ENCODE data around the gene YKT6.

The YKT6 gene

DNA sequence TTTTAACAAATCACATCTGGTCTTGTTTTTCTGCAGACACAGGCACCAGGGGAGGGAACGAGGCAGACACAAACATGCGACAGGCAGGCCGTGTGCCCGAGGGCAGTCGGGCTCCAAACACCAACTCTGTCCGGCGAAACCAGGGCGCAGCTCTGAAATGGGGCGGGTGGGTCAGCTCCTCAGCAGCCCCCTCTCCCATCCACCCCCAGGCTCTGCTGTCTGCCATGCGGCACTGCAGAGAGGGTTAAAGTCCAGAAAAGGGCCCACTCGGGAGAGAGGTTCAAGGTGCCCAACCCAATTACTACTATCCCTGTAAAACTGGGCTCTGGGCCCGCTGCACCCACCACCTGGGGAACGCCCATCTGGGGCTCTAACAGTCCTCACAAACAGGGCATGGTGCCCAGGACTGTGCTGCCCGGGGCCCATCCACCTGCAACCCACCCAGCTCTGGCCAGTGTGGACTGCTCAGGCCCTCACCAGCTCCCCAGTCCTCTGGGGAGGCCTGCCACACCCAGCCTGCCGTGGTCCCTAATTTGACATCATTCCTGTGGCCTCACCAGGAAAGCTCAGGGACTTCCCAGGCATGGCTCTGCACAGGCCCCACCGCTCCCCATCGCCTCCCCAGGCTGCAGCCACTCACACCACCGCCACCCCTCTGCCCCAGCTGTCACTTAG, 18.7 kb downstream of the YKT6 start:
- Histone ChIP-seq H4K20me1 (ENCODE audit: insufficient read depth, low read length) (0 out of 2 replicates have a peak, but pooled peaks cover 4% of the 10 kb centered on the region), H3K27ac (ENCODE audit: low read length) (no peak overlapping the region), H3K79me2 (ENCODE audit: insufficient read depth, low read length) (no peaks in the 10 kb centered on the region), H3K4me2 (ENCODE audit: insufficient read depth, low read length) (no peak overlapping the region), H3K9me3 (ENCODE audit: insufficient read depth, low read length, severe bottlenecking) (no peaks in the 10 kb centered on the region), H2AFZ (ENCODE audit: low read depth, low read length) (no peak overlapping the region), H3K36me3 (ENCODE audit: insufficient read depth, low read length) (peaks cover 3% of the 10 kb centered on the region; the same call in 1 of the 2 replicates), H3K4me1 (ENCODE audit: insufficient read depth, low read length) (no peaks in the 10 kb centered on the region), H3K4me3 (ENCODE audit: low read depth in 1 of 2, low read length in 2 of 2) (no peak overlapping the region), H3K9ac (ENCODE audit: low read depth, low read length) (no peak overlapping the region), H3K27me3 (ENCODE audit: insufficient read depth, low read length, poor library complexity) (no peaks in the 10 kb centered on the region)
- DNase-seq: no peak
- TF ChIP-seq, protein P1, sequence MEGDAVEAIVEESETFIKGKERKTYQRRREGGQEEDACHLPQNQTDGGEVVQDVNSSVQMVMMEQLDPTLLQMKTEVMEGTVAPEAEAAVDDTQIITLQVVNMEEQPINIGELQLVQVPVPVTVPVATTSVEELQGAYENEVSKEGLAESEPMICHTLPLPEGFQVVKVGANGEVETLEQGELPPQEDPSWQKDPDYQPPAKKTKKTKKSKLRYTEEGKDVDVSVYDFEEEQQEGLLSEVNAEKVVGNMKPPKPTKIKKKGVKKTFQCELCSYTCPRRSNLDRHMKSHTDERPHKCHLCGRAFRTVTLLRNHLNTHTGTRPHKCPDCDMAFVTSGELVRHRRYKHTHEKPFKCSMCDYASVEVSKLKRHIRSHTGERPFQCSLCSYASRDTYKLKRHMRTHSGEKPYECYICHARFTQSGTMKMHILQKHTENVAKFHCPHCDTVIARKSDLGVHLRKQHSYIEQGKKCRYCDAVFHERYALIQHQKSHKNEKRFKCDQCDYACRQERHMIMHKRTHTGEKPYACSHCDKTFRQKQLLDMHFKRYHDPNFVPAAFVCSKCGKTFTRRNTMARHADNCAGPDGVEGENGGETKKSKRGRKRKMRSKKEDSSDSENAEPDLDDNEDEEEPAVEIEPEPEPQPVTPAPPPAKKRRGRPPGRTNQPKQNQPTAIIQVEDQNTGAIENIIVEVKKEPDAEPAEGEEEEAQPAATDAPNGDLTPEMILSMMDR (IDR thresholded peaks at IDR 0.05; ENCODE audit: borderline replicate concordance, extremely low read depth, low read length, poor library complexity, severe bottlenecking): no peak
- no peak for TF ChIP-seq EZH2 (IDR thresholded peaks at IDR 0.05; ENCODE audit: borderline replicate concordance, low read depth, low read length, severe bottlenecking)
- no peak for ATAC-seq (ENCODE audit: insufficient read depth, low read depth)

DNA sequence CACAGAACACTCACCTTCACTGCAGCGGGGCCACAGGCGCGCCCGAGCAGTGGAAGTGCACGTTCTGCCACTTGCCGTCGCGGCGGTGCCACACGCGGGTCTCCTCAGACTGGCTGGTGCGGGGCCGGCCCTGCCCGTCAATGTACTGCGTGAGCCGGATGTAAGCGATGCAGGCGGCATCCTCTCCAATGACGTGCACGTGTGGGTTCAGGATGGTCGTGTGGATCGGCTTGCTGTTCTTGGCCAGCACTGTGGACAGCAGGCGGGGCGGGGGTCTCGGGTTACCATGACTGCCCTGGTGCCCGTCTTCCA, 19.2 kb downstream of the YKT6 start:
- Histone ChIP-seq H3K79me2 (ENCODE audit: insufficient read depth, low read length) (no peaks in the 10 kb centered on the region), H3K9ac (ENCODE audit: low read depth, low read length) (no peak overlapping the region), H4K20me1 (ENCODE audit: insufficient read depth, low read length) (no peaks in the 10 kb centered on the region), H3K4me1 (ENCODE audit: insufficient read depth, low read length) (no peaks in the 10 kb centered on the region), H3K4me2 (ENCODE audit: insufficient read depth, low read length) (no peak overlapping the region), H3K4me3 (ENCODE audit: low read depth in 1 of 2, low read length in 2 of 2) (no peak overlapping the region), H2AFZ (ENCODE audit: low read depth, low read length) (no peak overlapping the region), H3K36me3 (ENCODE audit: insufficient read depth, low read length) (no peaks in the 10 kb centered on the region), H3K27ac (ENCODE audit: low read length) (no peak overlapping the region), H3K9me3 (ENCODE audit: insufficient read depth, low read length, severe bottlenecking) (no peaks in the 10 kb centered on the region), H3K27me3 (ENCODE audit: insufficient read depth, low read length, poor library complexity) (no peaks in the 10 kb centered on the region)
- DNase-seq (no peak), ATAC-seq (ENCODE audit: insufficient read depth, low read depth) (no peak)
- TF ChIP-seq, protein P1 (IDR thresholded peaks at IDR 0.05; ENCODE audit: borderline replicate concordance, extremely low read depth, low read length, poor library complexity, severe bottlenecking): no peak
- TF ChIP-seq EZH2 (IDR thresholded peaks at IDR 0.05; ENCODE audit: borderline replicate concordance, low read depth, low read length, severe bottlenecking): no peak

DNA sequence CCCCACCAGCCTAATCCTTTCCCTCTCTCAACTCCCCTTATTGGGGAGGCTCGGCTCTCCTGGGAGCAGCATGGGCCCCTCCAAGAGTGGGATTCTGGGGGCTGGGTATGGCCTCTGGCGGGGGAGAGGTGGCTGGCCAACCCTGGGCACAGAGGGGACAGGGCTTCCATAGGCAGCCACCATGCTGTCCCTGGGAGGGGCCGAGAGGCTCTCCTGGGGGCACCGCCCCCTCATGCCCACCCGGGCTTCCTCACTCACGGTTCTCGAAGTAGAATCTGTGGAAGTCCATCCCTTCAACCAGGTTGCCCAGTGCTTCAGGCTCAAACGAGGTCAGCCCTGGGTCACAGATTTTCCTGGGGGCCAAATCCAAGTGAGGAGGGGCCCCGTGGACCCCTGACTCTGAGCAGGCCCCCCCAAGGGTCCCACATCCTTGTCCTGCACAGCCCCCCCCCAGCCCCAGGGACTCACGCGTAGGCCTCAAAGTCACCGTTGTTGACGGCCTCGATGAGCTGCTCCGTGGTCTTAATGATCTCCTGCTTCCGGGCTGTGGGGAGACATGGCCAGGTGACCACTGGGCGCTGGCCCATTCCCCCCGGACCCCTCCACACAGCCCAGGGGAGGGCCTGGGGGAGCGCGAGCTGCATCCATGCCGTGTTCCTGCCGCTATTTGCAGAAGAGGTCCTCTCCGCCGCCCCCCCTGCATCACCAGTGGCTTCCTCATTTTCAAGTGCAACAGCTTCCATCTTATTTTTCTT, 19.8 kb downstream of the YKT6 start:
- Histone ChIP-seq H3K36me3 (ENCODE audit: insufficient read depth, low read length) (no peaks in the 10 kb centered on the region), H4K20me1 (ENCODE audit: insufficient read depth, low read length) (no peaks in the 10 kb centered on the region), H3K4me1 (ENCODE audit: insufficient read depth, low read length) (no peaks in the 10 kb centered on the region), H3K4me3 (ENCODE audit: low read depth in 1 of 2, low read length in 2 of 2) (no peak overlapping the region), H3K27ac (ENCODE audit: low read length) (no peak overlapping the region), H3K27me3 (ENCODE audit: insufficient read depth, low read length, poor library complexity) (no peaks in the 10 kb centered on the region), H3K9me3 (ENCODE audit: insufficient read depth, low read length, severe bottlenecking) (no peaks in the 10 kb centered on the region), H3K4me2 (ENCODE audit: insufficient read depth, low read length) (no peak overlapping the region), H3K9ac (ENCODE audit: low read depth, low read length) (no peak overlapping the region), H3K79me2 (ENCODE audit: insufficient read depth, low read length) (no peaks in the 10 kb centered on the region), H2AFZ (ENCODE audit: low read depth, low read length) (no peak overlapping the region)
- DNase-seq (no peak), ATAC-seq (ENCODE audit: insufficient read depth, low read depth) (no peak)
- TF ChIP-seq, protein P1 (IDR thresholded peaks at IDR 0.05; ENCODE audit: borderline replicate concordance, extremely low read depth, low read length, poor library complexity, severe bottlenecking): no peak
- no peak for TF ChIP-seq EZH2 (IDR thresholded peaks at IDR 0.05; ENCODE audit: borderline replicate concordance, low read depth, low read length, severe bottlenecking)

Data from DND-41 (cell line).